HG02840 (cell line): ENCODE data around the gene LRRC4C.

ENCODE experiments used
- ATAC-seq: cut with Tn5 transposase; IDR thresholded peaks from one replicate; pipeline ENCODE4 v1.9.1; 2021; ENCODE audit warnings: mild to moderate bottlenecking, moderate library complexity, moderate number of reproducible peaks; ENCODE audit not compliant: unreplicated experiment, low FRiP score

The LRRC4C gene

DNA sequence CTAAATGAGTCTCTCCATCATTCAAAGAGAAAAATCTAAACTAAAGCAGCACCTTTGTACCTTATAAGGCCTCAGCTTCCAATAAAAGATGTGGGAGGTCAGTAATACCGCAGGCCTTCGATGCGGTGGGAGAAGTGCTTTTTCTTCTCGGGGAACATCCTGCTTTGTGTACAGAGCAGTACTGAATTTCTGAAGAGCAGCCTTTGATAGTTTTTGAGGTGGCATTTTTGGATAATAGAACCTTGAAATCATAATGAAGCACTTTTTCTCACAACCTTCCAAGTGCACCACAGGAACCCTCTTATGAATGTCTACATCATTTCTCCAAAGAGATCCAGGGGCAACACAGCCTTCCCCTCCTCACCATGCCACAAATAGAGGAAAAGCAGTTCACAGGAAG lies 39.6 kb downstream of the LRRC4C start:
- ATAC-seq: no peak

DNA sequence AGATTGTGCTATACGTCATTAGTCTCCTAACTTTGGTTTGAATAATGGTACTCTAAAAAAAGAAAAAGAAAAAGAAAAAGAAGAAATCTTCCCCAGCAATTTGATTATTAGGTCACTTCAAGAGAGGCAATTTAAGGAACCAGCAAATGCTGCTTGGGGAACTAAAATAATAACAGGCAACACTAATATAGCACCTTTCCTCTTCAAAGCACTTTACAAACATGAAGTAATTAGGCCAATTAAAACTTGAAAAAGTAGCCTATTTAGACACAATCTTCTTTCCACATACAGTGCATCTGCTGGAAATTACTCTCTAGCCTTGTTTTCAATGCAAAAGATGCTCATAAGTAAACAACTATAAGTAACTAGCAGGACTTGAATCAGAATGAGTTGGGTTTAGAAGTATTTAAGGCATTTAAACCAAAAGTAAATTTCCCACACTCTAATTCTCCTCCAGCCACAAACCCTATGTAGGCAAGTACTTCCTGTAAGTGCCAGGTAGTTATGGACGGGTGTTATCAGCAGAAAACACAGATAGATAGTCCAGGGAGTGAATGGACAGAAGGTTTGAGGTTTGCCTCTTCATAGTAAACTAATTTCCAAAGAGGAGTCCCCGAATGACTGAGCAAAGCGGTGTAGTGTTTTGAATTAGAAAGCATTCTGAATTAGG lies 44.5 kb downstream of the LRRC4C start:
- ATAC-seq: no peak

DNA sequence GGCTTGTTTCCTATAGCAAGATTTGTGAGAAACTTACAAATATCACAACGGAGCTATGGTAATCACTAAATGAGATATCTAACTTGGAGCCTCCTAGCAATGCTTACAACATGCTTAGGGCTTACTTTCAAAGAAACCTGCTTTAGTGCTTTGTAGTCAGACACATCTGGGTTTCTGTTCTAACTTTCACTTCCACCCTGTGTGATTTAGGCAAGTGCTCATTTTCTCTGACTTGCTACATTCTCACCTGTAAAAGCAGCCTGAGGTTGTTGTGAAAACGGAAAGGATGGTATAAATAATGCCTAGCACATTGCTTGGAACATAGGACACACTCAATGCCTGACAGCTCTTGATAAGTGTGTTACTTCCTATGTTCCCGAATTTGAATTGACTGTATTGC lies 45.6 kb downstream of the LRRC4C start:
- ATAC-seq: no peak

DNA sequence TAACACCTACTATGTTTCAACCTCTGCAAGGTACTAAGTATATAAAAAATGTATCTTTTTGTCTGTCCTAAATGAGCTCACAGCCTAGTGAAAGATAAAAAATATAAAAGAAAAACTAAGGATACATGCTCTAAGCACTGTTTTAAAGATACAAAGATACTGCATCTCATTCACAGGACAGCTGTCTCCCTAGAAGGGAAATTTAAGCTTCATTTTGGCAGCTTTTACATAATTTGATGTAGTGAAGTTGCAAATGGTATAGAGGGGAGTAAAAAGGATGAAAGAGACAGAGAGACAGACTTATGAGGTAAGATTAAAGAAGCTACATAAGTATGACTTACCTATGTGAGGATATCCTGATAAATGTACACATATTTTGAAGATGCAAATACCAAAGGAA lies 53.6 kb downstream of the LRRC4C start:
- no peak for ATAC-seq

DNA sequence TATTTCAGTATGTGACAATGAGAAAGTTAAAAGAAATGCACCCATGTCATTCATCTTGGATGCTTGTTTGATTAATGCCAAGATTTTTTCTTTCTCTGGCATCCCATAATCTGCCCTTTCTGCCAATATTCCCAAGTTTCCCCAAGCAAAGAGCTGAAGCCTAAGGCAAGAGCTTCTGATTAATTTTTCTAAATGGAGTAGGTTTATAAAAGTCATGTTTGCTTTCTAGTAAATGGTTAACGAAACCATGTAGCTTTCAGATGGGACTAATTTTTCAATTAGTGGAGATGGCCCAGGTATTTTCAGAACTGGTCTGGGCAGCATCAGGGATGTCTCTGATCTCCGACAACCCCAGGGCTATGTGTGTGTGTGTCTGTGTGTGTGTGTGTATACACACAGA lies 55.3 kb downstream of the LRRC4C start:
- no peak for ATAC-seq

DNA sequence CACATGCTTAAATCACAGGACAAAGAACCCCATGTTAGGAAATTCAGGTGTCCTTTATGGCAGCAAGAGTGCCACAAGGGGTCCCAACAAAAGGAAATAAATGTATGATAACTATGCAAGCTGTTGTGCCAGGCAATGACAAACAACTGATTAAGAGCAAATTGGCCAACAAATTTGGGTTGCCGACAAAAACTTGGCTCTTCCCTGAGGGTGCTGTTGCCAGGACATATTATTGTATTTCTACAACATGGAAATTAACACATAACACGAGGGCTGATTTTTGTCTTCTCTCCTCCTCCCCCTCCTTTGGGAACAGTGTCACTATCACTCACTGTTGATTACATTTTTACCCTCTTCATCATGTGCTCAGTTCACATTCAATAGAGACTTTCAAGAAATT lies 56.0 kb downstream of the LRRC4C start:
- no peak for ATAC-seq

DNA sequence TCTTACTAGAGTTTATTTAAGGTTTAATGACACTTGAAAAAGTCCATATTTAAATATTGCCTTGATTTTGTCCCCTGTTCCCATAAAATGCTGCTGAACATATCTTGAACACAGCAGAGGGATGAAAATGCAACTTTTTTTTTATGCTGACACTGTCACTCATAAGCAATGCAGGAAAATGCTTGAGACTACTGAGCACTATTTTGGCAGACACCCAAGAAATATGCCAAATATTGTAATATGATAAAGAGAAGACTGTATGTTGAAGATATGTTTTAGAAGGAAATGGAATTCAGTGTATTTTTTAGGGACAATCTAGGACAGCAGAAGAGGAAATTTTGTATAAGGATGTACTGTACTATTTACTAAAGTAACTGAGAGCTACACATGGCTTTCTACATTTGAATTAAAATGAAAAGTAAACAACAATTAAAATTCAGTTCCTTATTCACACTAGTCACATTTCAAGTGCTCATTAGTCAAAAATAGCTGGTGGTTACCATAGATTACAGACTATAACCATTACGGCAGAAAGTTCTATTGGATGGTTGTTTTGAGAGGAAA lies 58.6 kb downstream of the LRRC4C start:
- no peak for ATAC-seq

DNA sequence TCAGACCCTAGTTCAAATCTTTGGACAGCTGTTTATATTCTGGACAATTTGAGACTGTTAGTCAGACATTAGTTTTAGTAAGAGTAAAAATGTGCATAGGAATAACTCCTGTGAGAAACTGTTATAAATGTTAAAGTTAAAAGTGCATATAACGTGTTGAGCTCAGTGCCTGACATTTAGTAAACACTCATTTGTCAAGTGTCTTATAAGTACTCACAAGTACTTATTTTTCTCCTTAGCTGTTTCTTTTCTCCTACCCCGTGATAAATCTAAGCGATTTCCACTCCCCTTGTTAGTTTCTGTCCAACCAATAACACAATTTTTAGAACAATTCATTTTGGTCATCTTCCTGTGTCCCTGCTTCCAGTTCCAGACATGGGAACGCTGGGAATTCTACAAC lies 59.3 kb downstream of the LRRC4C start:
- ATAC-seq: no peak

DNA sequence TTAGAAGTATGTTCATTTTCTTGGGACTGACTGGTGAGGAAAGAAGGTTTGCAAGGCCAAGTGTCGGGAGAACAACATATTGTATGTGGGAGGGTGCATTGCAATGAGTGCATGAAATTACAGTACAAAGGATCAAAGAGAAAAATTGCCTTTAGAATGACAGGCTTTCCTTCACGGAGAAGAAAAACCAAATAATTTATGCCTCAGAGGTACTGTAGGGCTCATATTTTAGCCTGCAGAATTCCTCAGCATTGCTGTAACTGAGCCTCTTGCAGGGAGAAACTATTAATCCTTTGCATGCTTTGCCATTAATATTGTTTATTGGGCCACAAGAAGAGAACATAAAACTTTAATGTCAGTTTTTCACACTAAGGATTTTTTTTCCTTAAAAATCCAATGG lies 60.1 kb downstream of the LRRC4C start:
- ATAC-seq: no peak

DNA sequence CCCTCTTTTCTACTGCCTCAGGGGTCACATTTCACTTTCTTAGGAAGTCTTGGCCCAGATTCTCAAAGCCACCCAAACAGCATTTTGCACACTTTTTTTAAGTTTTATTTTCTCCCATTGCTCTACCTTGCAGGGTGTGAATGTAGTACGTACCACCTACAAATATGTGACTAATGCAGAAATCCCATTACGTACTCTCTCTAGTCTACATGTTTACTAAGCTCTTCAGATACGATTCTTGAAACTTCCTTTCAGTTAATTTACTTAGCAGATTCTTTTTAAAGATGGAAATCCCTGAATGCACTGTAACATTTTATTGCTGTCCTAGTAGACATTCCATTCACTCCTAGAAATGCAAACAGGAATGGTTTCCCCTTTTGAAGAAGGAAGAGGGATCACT lies 61.3 kb downstream of the LRRC4C start:
- ATAC-seq: no peak

DNA sequence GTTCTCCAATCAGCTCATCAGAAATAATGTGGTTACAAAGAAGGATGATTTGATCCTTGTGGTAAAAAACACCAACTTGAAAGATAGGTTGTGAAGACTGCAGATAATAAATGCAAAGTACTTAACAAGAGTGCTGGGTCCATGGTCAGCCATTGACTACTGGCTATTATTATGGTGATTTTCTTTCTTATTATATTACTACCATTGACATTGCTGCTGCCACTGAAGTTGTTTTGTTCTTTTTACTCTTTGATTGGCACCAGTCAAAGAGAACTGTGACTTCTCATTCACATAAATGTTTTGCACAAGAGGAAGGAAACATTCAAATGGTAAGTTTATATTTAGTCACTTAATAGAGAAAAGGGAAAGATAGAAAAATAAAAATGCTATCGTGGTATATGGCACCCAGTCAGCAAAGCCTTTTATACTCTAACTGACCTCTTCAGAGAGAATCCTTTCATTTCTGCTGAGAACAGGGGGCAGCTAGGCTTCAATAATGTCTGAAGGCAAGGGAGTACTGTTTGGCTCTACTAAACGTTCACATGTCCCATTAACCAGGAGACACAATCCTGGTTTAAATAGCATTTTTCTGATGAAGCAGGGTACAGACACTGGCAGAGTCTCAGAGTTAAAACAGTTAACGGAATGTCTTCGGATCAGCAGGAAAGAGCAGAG lies 64.8 kb downstream of the LRRC4C start:
- ATAC-seq: no peak

DNA sequence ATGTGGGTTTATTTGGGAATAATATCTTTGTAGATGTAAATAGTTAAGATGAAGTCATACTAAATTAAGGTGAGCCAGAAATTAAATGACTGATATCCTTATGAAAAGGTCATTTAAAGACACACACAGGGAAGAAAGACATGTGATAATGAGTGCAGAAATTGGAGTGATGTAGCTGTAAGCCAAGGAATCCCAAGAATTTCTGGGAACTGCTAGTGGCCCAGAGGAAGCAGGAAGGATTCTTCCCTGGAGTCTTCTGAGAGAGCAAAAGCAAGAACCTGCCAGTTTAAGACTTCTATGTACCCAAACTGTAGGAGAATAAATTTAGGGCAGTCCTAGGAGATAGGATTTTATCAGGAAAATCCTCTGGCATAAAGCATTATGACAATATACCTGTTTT lies 66.9 kb downstream of the LRRC4C start:
- ATAC-seq: no peak

DNA sequence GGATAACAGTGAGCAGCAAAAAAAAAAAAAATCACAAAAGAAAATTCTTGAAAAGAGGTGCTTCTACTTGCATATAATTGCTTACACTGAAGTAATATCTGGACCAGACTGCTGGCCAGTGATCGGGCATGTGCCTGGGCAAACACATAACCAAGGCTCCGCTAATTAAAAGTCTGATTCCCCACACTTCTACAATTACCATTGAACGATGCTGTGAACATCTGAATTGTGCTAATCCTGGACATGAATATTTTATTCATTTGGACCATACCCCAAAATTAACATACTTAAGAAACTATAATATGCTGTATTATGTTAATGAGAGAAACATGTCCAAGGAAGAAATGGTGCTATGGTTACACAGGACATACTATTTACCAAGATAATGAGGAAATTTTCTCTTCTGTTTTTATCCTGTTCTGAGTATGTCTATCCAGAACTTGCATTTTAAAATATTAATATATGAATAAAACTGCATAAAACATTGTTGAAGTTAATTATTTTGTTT lies 69.8 kb downstream of the LRRC4C start:
- ATAC-seq: no peak

DNA sequence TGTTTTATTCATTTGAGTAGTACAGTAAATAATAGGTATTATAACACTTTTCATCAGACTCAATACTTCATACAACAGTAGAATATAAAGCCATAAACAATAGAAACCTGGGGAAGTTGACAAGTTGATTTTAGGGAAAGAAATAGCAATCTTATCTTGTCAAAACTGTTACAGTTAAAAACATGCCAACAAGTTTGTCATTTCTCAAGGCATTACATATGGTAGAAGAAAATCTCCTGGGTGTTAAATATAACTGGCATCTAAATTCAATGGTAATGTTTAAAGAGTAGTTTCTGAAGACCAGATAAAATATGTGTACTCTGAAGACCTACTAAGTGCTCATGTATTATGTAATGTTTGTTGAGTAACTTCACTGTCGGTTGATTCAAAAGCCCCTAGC lies 75.1 kb downstream of the LRRC4C start:
- no peak for ATAC-seq

DNA sequence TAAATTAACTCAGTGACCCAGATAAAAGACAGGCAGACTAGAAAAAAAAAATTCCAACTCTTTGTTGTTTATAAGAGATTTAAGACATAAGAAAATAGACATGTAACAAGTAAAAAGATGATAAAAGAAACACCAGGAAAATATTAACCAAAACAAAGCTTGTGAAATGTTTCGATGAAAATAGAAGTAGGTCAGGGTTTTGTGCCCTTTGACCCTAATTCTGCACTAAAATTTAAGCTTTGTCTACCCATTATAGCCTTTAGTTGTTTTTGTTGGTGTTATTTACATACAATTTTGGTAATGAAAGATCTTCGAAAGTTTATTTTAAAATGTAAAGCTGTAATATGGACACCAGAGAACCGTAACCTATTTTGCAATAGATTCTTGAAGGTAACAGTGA lies 75.7 kb downstream of the LRRC4C start:
- ATAC-seq: no peak

DNA sequence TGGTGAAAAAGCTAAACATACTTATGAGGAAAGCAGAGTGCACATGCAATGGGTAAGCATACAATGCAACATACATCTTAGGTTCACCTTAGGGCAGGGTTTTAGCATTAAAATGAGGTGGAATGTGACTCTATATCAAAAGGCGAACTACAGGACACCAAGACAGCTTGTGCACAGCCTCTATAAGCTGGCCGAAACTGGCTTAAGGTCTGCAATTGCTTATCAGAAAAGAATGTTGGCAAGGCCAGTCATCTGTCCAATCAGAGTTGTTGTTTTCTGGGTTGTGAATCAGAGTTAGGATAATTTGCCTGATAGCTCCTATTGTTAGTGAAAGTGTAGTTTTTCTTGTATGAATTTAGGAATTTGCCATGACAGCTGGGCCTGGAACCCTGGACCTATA lies 76.5 kb downstream of the LRRC4C start:
- no peak for ATAC-seq

DNA sequence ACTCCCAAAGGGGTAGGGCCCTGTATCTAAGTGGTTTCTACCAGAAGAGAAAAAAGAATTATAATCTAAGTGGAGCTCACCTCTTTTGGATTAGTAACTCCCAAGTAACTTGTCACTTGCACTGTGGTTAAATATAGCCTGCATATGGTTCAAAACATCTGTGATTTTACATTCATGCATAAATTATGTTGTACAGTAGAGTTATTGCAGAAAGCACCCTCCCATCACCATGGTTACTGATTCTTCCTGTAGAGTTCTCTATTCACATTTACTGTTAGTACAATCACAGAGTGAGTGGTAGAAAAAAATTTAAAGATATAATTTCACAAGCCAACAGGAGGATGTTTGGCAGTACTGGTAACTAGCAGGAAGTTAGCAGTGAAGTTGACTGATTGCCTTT lies 80.4 kb downstream of the LRRC4C start:
- no peak for ATAC-seq

DNA sequence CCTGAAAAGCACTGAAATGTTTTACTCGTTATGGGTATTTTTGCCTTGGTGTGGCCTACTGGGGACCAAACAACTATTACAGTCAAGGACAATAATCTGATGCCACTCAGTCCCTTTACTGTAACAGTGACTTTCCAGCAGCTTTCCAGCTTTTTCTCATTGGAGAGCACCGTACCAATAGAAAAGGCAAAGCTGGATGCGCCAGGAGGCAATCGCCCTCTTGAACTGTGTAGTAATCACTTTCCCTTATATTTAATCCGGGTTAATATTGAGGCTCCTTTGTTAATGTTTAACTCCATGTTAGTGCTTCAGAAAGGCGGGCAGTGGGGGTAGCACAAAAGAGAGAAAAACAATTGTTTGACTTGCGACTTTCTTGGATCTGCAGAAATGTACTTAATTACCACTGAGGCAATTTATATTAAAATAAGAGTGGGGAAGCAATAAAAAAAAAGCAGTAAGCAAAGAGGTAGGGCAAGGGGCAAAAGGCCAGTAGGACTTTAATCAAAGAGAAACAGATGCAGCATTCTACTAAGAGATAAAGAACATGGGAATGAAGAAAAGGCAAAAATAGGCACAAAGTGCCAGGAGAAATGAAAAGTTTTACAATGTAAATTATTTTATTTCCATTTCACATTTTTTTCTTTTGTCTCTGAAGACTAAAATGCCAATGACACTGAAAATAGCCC lies 81.6 kb downstream of the LRRC4C start:
- no peak for ATAC-seq

DNA sequence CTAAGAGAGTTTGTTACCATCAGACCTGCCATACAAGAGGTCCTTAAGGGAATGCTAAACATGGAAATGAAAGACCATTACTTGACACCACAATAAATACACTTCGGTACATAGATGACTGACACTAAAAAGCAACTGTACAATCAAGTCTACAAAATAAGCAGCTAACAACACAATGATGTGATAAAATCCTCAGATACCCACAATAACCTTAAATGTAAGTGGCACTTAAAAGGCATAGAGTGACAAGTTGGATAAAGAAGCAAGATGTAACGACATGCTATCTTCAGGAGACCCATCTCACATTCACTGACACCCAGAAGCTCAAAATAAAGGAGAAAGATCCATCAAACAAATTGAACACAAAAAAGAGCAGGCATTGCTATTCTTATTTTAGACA lies 107.6 kb downstream of the LRRC4C start:
- ATAC-seq: no peak

DNA sequence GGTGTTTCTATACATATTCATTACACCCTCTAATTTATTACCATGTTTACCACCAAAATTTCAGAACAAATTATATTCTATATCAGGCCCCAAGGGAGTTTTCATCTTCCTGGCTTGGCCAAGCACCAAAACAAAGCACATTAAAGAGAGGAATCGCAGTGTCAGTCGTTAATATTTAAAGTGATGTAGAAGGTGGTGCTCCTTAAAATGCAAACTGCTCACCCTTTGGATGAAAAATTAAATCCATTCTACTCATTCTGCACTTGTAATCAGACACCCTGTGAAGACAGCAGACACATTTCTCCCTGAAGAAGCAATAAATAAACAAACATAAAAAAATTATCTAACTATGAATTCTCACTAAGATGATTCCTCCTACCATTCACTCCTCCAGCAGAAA lies 113.4 kb downstream of the LRRC4C start:
- ATAC-seq: no peak
